ENCODE results near the gene FANCC.
"Not testable (repeated sequence)": the region's sequence is repeated elsewhere in the genome, so short reads cannot be mapped to it uniquely, and the experiment has no call there.

FANCC gene

DNA sequence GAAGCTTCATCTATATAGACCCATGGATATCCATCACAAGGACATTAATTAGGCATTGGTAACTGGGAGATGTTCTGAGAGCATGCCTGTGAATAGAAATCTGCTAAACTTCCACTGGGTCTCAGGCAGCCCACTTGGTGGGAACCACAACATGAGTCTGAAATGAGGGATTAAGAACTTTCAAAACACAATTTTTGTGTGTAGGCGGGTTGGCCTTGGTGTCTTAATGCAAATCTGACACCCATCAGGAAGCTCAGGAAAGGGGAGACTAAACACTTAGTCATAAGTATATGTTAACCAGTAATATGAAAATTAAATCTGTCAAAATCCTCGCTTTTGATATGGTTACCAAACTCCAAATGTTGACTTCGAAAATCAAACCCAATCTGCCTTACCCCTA, 113.2 kb downstream of the FANCC start:
- H3K9ac ChIP-seq (ENCODE audit: low read length) = no peak overlapping the region
- DNase-seq (ENCODE audit: low read depth) = no peak
- no peaks in the 10 kb centered on the region for H3K27me3 ChIP-seq (replicated peaks; ENCODE audit: control insufficient read depth, insufficient read depth, low read length)
- H3K4me3 ChIP-seq (ENCODE audit: low read length) = no peak overlapping the region
- H3K36me3 ChIP-seq (ENCODE audit: control insufficient read depth, insufficient read depth, low read length, severe bottlenecking) = no peaks in the 10 kb centered on the region
- H3K4me1 ChIP-seq (ENCODE audit: control insufficient read depth, insufficient read depth, low read length) = no peaks in the 10 kb centered on the region
- no peaks in the 10 kb centered on the region for H3K9me3 ChIP-seq (ENCODE audit: control insufficient read depth, low read length)

DNA sequence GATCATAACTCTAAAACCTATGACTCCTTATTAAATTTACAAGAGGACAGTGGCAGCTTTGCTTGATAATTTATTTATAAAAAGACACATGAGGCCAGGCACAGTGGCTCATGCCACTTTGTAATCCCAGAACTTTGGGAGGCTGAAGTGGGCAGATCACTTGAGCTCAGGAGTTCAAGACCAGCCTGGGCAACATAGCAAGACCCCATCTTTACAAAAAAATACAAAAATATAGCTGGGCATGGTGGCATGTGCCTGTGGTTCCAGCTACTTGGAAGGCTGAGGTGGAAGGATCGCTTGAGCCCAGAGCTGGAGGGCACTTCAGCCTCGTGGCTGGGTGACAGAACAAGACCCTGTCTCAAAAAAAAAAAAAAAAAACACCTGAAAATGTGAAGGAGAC, 114.5 kb downstream of the FANCC start:
- H3K27me3 ChIP-seq (replicated peaks; ENCODE audit: control insufficient read depth, insufficient read depth, low read length); H3K36me3 ChIP-seq (ENCODE audit: control insufficient read depth, insufficient read depth, low read length, severe bottlenecking); H3K4me1 ChIP-seq (ENCODE audit: control insufficient read depth, insufficient read depth, low read length); DNase-seq (ENCODE audit: low read depth); H3K9ac ChIP-seq (ENCODE audit: low read length); H3K9me3 ChIP-seq (ENCODE audit: control insufficient read depth, low read length); H3K4me3 ChIP-seq (ENCODE audit: low read length): not testable (repeated sequence)

DNA sequence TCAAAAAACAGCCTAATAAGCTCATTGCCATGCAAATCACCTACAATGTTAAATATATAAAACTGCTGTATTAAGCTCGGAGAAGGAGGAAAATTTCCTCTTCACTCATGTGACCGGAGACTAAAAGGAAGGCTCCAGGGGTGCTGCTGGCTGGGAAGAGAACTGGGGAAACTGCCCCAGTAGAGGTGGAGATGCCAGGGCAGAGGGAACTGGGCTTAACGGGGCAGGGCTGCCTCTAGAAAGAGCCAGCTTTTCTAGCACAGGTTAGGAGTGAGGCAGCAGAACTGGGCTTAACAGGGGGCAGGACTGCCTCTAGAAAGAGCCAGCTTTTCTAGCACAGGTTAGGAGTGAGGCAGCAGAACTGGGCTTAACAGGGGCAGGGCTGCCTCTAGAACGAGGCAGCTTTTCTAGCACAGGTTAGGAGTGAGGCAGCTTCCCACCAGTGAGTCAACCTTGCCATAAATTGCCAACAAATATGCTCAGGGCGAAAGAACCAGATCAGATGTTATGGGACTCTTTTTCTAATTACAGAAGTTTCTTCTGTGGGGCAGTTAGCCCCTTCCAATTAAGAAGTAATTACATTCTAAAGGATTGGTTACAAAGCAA, 115.3 kb downstream of the FANCC start:
- DNase-seq (ENCODE audit: low read depth) = no peak
- Histone ChIP-seq H3K36me3 (ENCODE audit: control insufficient read depth, insufficient read depth, low read length, severe bottlenecking) (no peaks in the 10 kb centered on the region), H3K4me3 (ENCODE audit: low read length) (no peak overlapping the region), H3K4me1 (ENCODE audit: control insufficient read depth, insufficient read depth, low read length) (peaks cover 13% of the 10 kb centered on the region), H3K27me3 (replicated peaks; ENCODE audit: control insufficient read depth, insufficient read depth, low read length) (no peaks in the 10 kb centered on the region), H3K9ac (ENCODE audit: low read length) (no peak overlapping the region), H3K9me3 (ENCODE audit: control insufficient read depth, low read length) (no peaks in the 10 kb centered on the region)

DNA sequence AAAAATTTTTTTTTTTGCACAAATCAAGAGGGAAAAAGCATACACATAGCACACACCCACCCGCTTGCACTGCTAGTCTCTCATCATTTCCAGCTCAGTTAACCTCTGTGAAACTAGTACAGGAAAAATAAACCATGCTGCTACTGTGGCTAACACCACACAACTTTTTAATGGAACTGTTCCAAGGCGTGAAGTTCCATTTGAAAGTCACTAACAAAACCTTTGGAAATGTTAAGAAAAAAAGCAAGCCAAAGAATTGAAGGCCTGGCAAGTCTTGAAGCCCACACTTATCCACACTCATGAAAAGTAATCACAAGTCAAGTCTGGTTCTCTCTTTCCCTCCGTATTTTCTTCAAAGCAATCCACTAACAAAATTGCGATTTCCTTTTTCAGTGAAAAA, 116.3 kb downstream of the FANCC start:
- no peak for DNase-seq (ENCODE audit: low read depth)
- H3K9me3 ChIP-seq (ENCODE audit: control insufficient read depth, low read length) = no peaks in the 10 kb centered on the region
- H3K4me3 ChIP-seq (ENCODE audit: low read length) = no peak overlapping the region
- H3K9ac ChIP-seq (ENCODE audit: low read length) = no peak overlapping the region
- no peaks in the 10 kb centered on the region for H3K36me3 ChIP-seq (ENCODE audit: control insufficient read depth, insufficient read depth, low read length, severe bottlenecking)
- H3K4me1 ChIP-seq (ENCODE audit: control insufficient read depth, insufficient read depth, low read length) = peaks cover 13% of the 10 kb centered on the region
- no peaks in the 10 kb centered on the region for H3K27me3 ChIP-seq (replicated peaks; ENCODE audit: control insufficient read depth, insufficient read depth, low read length)

DNA sequence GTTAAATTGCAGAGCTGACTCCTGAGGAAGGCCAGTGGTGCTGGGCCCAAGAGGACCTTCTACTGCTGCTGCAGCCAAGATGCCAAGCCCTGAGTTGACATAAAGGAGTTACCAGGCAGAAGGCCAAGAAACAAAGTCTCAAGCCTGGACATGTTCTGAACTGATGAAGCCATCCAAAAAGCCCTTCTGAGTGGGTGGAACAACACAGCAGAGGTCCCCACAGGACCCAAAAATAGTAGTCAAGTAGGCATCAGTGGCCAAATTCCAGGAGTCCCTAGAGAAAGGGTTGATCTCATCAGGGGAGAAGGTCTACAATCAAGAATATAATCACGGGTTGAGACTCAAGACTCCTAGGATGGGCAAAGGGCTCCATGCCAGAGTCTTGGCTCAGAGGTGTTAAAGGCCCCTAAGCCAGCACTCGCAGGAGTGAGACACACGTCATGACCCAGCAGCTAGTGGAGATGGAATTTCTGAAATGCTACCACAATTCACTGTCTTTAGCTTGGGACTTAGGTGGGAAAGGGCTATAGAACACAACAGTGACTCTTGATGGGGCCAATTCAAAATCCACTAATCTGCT, 119.7 kb downstream of the FANCC start:
- Histone ChIP-seq H3K4me3 (ENCODE audit: low read length) (peak overlapping the region; percentile 33), H3K27me3 (replicated peaks; ENCODE audit: control insufficient read depth, insufficient read depth, low read length) (no peaks in the 10 kb centered on the region), H3K9ac (ENCODE audit: low read length) (no peak overlapping the region), H3K9me3 (ENCODE audit: control insufficient read depth, low read length) (no peaks in the 10 kb centered on the region), H3K36me3 (ENCODE audit: control insufficient read depth, insufficient read depth, low read length, severe bottlenecking) (no peaks in the 10 kb centered on the region), H3K4me1 (ENCODE audit: control insufficient read depth, insufficient read depth, low read length) (peaks cover 13% of the 10 kb centered on the region)
- DNase-seq (ENCODE audit: low read depth) = peak; percentile 50

DNA sequence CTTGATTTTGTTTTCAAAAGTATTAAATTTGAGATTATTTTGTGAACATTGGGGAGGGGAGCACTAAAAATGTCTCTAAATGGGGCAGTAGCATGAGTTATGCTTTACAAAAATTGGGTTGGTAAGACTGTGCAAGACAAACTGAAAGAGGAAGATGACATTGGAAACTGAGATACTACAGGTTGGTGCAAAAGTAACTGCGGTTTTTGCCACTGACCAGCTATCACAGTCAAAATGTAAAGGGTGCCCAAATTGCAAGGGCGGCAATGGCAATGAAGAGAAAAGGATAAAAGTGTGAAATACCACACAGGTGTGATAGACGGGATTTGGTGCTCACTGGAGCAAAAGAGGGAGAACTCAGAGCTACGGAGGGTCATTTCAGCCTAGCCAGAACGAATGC, 124.0 kb downstream of the FANCC start:
- H3K36me3 ChIP-seq (ENCODE audit: control insufficient read depth, insufficient read depth, low read length, severe bottlenecking) = no peaks in the 10 kb centered on the region
- no peak overlapping the region for H3K9ac ChIP-seq (ENCODE audit: low read length)
- H3K4me3 ChIP-seq (ENCODE audit: low read length) = no peak overlapping the region
- no peaks in the 10 kb centered on the region for H3K27me3 ChIP-seq (replicated peaks; ENCODE audit: control insufficient read depth, insufficient read depth, low read length)
- no peaks in the 10 kb centered on the region for H3K9me3 ChIP-seq (ENCODE audit: control insufficient read depth, low read length)
- no peak for DNase-seq (ENCODE audit: low read depth)
- H3K4me1 ChIP-seq (ENCODE audit: control insufficient read depth, insufficient read depth, low read length) = peaks cover 19% of the 10 kb centered on the region

DNA sequence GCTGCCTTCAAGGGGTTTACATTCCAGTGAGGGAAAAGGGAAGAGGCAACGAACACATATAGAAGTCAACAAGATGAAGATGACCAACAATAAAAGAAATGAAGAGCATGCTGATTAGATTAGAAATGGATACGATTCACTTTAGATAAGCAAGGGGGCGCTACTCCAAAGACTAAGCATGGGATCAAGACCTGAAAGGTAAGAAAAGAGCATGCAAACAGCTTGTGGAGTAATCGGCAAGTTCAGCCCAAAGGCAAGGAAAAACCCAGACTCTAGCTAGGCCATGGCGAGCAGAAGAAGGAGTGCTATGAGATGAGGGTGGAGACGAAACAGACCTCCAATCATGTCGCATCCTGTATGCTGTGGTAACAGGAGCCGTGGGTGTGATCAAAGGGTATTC, 124.4 kb downstream of the FANCC start:
- Histone ChIP-seq H3K36me3 (ENCODE audit: control insufficient read depth, insufficient read depth, low read length, severe bottlenecking) (no peaks in the 10 kb centered on the region), H3K9me3 (ENCODE audit: control insufficient read depth, low read length) (no peaks in the 10 kb centered on the region), H3K27me3 (replicated peaks; ENCODE audit: control insufficient read depth, insufficient read depth, low read length) (no peaks in the 10 kb centered on the region), H3K4me3 (ENCODE audit: low read length) (no peak overlapping the region), H3K4me1 (ENCODE audit: control insufficient read depth, insufficient read depth, low read length) (peaks cover 15% of the 10 kb centered on the region), H3K9ac (ENCODE audit: low read length) (no peak overlapping the region)
- DNase-seq (ENCODE audit: low read depth) = no peak

DNA sequence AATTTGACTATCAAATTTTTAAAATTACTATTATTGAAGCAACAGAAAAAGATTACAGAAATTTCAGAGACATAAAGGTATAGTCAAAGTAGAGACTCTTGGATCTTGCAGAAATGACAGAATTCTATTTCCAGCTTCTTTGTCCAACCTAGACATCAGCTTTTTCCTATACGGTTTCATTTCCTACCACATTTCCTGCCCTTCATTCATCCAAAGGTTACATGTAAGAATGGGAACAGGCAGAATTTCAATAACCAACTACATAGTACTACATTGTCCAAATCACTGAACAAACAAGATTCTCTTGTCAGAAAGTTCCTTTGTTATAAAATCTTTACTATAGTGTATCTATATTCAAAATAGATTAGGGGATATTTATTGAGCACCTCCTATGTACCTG, 124.9 kb downstream of the FANCC start:
- Histone ChIP-seq H3K27me3 (replicated peaks; ENCODE audit: control insufficient read depth, insufficient read depth, low read length) (no peaks in the 10 kb centered on the region), H3K36me3 (ENCODE audit: control insufficient read depth, insufficient read depth, low read length, severe bottlenecking) (no peaks in the 10 kb centered on the region), H3K4me1 (ENCODE audit: control insufficient read depth, insufficient read depth, low read length) (peaks cover 10% of the 10 kb centered on the region), H3K9ac (ENCODE audit: low read length) (no peak overlapping the region), H3K4me3 (ENCODE audit: low read length) (no peak overlapping the region), H3K9me3 (ENCODE audit: control insufficient read depth, low read length) (no peaks in the 10 kb centered on the region)
- no peak for DNase-seq (ENCODE audit: low read depth)

DNA sequence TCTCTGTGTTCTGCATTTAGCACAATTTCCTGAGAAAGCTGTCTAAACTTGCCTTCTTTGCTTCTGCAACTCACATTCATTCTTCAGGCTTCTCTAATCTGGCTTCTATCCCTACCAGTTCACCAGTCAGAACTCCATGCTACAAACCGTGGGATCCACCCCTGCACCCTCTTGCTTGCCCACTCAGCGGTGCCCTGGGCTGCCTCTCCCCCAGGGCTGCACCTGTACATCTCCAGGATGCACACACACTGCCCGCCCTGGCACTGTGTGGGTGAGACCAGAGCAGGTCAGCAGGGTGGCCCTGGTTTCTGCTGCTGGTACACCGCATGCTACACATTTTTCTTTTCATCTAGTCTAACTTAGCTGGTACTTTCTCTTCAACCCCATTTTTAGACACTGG, 127.1 kb downstream of the FANCC start:
- Histone ChIP-seq H3K4me1 (ENCODE audit: control insufficient read depth, insufficient read depth, low read length) (peaks cover 6% of the 10 kb centered on the region), H3K9ac (ENCODE audit: low read length) (no peak overlapping the region), H3K36me3 (ENCODE audit: control insufficient read depth, insufficient read depth, low read length, severe bottlenecking) (no peaks in the 10 kb centered on the region), H3K4me3 (ENCODE audit: low read length) (no peak overlapping the region), H3K9me3 (ENCODE audit: control insufficient read depth, low read length) (no peaks in the 10 kb centered on the region), H3K27me3 (replicated peaks; ENCODE audit: control insufficient read depth, insufficient read depth, low read length) (no peaks in the 10 kb centered on the region)
- DNase-seq (ENCODE audit: low read depth) = no peak

DNA sequence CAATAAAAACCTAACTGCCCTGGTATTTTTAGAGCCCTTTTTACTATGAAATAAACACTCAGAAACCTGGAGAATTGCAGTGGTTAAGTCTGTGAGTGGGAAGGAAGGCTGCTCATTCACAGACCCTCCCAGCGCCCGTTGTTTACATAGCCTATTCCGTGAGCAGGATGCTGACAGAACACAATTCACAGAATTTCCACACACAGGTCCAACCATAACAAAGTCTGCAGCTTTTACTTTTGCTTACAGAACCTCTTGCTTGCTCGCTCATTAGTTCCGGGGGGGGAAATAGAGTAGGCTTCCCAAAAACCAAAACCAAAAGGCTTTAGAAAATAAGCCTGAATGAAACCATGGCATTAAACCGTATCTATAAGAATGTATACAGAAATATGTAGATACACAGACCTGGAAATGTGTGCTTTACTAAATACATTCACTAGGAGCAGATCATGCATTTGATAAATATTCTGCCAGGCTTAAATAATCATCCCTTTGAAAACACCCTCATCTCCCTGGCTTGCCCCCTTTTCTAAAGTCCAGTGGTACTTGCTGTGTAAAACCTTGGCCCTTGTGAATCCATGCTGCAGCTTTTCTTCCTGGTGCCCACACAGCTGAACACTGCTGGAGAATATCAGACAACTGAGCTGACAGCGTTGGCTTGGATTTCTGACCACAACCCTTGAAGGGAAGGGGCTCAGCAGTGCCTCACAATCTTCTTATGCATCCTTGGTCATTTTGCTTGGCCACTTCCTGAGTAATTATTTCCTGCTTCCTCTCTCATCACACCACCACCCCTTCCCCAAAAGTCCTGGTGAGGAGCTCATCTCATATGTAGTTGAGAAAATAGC, 128.0 kb downstream of the FANCC start:
- Histone ChIP-seq H3K4me3 (ENCODE audit: low read length) (no peak overlapping the region), H3K36me3 (ENCODE audit: control insufficient read depth, insufficient read depth, low read length, severe bottlenecking) (no peaks in the 10 kb centered on the region), H3K9me3 (ENCODE audit: control insufficient read depth, low read length) (no peaks in the 10 kb centered on the region), H3K4me1 (ENCODE audit: control insufficient read depth, insufficient read depth, low read length) (peaks cover 6% of the 10 kb centered on the region), H3K9ac (ENCODE audit: low read length) (peak overlapping the region; percentile 14), H3K27me3 (replicated peaks; ENCODE audit: control insufficient read depth, insufficient read depth, low read length) (no peaks in the 10 kb centered on the region)
- peak; percentile 91 for DNase-seq (ENCODE audit: low read depth)

DNA sequence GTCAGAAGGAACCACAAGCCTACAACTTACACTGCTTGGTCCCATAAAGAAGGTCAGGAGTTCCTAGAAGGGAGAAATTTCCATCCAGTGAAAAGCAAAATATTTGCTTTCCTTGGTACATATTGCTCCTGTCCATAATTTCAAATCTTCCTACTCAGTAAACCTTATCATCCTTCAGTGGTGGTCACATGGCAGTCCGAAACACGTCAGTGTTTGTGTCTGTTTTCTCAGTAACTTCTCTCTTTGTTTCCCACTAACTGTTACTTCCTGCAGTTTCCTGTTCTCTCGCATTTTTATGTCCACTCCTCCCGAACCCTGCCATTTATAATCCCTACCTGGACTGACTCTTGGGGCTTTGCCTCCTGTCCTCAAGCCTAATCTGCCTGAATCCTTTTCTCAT, 129.1 kb downstream of the FANCC start:
- no peak for DNase-seq (ENCODE audit: low read depth)
- Histone ChIP-seq H3K4me3 (ENCODE audit: low read length) (no peak overlapping the region), H3K9me3 (ENCODE audit: control insufficient read depth, low read length) (no peaks in the 10 kb centered on the region)

More for the DNA sequence above, 129.1 kb downstream of the FANCC start:
- H3K36me3 ChIP-seq (ENCODE audit: control insufficient read depth, insufficient read depth, low read length, severe bottlenecking) = no peaks in the 10 kb centered on the region
- H3K4me1 ChIP-seq (ENCODE audit: control insufficient read depth, insufficient read depth, low read length) = peaks cover 6% of the 10 kb centered on the region
- H3K27me3 ChIP-seq (replicated peaks; ENCODE audit: control insufficient read depth, insufficient read depth, low read length) = no peaks in the 10 kb centered on the region
- no peak overlapping the region for H3K9ac ChIP-seq (ENCODE audit: low read length)
